ENCODE data around the gene ETNK2. TPM values are rescaled to one million over a fixed set of nuclear protein-coding genes. Genes with fewer than 3 reads are reported as not detected.

Gene ETNK2
- total RNA-seq, 4 donors from 2014 or later: 12.4 to 77.8 (median 32.6) TPM

DNA sequence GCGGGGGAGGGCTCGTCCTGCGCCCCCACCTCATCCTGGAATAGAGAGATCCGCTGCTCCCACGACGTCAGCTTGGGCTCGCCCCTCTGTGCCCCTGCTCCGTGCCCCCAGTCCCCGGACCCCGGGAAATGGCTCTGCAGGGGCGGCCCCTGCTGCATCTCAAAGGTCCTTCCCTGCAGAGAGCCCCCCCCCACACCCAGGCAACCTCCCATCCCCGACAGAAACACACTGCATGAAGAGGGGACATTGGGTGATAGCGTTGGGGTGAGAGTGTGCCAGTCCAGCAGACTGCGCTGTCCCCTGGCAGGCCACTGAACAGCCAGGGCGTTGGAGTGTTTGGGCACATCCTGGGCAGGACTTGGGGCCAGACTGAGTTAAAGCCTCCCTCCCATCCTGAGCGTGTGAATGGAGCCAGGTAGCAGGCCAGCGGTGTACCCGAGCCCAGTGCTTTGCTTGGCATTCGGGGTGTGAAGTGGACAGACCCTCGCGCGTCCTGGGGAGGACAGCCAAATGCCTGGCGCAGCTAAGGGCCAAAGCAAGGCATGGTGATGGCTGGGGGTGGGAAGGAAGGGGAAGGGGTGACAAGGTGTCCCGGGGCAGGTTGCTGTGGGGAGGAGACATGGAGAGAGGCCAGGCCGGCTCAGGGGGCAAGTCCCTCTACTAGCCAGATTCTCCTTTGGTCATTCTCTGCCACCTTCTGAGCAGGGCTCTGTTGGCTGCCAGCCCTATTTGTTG is 633 bp upstream of the ETNK2 start:
- TF ChIP-seq, protein P1, sequence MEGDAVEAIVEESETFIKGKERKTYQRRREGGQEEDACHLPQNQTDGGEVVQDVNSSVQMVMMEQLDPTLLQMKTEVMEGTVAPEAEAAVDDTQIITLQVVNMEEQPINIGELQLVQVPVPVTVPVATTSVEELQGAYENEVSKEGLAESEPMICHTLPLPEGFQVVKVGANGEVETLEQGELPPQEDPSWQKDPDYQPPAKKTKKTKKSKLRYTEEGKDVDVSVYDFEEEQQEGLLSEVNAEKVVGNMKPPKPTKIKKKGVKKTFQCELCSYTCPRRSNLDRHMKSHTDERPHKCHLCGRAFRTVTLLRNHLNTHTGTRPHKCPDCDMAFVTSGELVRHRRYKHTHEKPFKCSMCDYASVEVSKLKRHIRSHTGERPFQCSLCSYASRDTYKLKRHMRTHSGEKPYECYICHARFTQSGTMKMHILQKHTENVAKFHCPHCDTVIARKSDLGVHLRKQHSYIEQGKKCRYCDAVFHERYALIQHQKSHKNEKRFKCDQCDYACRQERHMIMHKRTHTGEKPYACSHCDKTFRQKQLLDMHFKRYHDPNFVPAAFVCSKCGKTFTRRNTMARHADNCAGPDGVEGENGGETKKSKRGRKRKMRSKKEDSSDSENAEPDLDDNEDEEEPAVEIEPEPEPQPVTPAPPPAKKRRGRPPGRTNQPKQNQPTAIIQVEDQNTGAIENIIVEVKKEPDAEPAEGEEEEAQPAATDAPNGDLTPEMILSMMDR (IDR thresholded peaks at IDR 0.05; ENCODE audit: low read depth): no peak

DNA sequence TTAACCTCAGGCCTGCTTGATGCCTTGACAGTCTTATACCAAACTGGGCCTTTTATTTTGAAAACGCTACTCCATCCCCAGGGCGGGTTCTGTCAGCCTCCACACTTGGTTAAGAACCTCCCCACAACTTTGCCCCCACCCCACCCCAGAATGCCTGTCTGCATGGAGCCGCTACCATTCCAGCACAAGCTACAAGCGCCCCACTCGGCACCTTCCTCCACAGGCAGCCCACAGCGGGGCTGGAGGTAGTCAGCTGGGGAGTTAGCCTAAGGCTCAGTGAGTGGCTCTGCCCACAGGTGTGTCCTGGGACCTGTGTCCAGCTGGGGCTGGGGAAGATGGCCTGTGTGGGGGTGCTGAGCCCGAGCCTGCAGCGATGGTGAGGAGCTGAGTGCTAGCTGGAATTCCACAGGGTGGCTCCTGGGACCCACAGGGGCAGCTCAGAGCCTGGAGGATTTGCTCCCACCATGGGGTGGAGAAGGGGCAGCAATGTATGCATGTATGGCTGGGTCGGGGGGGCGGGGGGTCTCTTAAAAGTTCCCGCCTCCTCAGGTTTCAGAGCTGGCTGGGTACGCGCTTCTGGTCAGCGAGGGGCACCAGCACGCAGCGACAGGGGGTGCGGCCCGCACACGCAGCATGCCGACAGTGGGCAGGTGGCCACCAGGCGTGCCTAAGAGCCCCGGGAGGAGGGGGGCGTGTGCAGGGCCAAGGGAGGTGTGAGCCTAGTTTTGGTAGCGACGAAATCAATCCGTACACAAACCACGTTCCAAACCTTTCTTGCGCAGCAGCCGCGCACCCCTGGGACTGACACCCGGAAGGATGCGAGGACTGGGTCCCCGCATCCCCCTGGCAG is 917 bp downstream of the ETNK2 start:
- TF ChIP-seq, protein P1 (IDR thresholded peaks at IDR 0.05; ENCODE audit: low read depth): no peak

DNA sequence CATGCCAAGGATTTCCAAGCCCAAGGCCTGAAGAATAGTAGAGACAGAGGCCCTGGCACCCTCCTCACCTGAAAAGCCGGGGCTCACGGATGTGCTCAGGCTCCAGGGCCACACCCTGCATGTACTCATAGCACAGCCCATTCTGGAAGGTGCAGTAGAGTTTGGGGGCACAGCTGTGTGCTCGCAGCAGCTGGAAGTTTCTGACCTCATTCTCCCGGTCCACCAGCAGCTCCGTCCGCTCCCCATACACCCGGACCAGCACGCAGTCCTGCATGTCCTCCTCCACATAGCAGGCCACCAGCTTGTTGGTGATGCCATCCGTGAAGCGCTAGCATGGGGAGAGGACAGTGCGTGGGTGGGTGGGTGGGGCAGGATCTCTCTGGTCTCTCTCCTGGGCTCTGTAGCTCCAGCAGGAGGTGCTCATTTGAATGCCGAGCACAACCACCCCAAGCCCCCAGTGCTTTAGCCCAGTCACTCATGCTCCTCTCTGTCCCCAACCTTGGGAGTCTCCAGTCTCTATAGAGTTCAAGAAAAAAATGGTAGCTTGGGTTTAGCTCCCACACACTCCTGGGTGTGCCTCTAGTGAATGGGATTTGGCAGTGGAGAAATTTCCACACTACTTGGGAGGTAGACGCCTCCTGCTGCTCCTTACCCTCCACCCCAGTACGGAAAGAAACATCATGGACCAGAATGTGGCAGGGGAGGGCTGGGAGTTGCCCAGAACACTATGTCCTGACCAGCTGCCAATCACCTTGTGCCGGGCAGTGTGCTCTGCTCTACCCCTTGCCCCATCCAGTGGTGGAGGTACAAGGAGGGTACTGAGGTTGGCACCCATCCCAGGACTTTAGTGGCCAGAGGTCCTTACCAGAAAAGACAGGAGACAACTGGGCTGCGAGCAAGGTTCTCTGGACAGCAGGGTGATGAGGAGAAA is 1.9 kb downstream of the ETNK2 start:
- TF ChIP-seq, protein P1 (IDR thresholded peaks at IDR 0.05; ENCODE audit: low read depth): no peak

DNA sequence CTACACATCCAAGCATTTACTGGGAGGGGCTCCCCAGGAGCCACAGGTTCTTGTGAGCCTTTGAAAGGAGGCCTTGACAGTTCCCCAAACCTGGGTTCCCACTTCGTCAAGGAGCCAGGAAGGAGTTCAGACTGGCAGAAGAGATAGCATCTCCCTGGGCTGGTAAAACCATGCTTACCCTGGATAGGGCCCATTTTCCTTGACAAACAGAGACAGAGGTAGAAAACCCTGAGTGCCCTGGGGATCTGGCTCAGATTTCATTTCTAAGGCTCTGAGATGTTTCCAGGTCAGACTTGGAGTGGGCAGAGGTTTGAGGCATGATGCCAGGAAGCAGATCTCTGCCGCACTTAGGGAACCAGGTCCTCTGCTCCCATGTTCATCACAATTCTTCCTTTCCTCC is 2.7 kb downstream of the ETNK2 start:
- TF ChIP-seq, protein P1 (IDR thresholded peaks at IDR 0.05; ENCODE audit: low read depth): no peak

DNA sequence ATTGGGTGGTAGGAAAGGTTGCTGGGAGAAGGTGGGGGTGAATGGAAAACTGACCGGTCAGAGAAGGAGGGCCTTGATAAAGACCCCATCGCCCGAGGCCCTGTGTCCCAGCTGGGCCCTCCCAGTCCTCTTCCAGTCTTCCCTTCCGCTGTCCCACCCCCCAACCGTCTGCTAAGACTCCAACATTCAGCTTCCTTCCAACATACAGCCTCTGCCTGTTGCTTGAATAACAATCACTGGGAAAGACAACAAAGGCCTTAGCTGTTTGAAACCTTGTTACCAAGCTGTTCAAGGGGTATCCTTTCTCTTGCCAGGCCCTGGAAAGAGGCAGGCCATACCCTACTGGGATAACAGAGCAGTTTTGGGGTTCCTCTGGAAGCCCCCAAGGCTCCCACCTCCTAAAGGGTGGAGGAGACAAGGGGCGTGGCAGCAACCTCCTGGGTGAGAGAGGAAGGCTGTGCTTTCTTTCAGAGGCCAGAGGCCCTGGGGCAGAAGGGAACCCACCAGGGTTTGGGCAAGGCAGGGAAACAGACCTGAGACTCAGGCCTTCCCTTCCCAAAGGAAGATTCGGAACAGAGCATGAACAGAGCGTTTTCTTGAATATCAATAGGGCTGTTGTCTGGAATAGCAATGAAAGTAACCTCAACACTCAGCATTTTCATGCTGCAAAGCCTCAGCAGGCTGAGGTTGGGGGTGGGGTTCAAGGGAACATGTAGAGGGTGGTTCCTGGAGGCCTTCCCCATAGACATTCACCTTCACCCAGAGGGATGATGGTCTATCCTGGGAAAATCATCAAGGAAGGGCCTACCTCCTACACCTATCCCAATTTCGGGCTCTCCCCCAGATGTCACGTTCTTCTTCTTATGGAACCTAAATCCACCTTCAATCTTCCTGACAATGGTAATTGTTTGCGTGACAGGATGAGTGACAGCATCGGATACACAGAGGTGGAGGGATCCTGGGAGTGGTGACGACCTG is 4.1 kb downstream of the ETNK2 start:
- TF ChIP-seq, protein P1 (IDR thresholded peaks at IDR 0.05; ENCODE audit: low read depth): no peak

DNA sequence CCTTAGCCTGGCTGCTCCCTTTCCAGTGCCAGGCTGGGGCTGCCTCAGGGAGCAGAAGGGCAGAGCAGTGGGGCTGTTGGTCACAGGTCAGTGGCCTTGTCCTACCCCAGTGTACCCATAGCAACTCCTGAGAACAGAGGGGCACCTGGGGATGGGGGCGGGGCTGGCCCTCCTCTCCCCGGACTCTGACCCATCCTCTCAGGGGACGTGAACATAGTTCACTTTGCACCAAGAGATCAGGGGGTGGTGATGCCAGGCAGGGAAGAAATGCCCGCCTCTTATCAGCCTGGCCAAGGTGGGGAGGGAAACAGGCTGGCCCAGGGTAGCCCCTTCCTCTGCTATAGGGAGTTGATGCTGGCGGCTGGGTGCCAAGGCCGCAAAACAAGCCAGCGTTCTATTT is 4.9 kb downstream of the ETNK2 start:
- TF ChIP-seq, protein P1 (IDR thresholded peaks at IDR 0.05; ENCODE audit: low read depth): no peak
